Dedifferentiated amniotic fluid mesenchymal stem cell (primary cell): Measurements from ENCODE around the gene RREB1.

ENCODE experiments used
- DNase-seq: peaks from one replicate; pipeline ENCODE4 v3.0.0-alpha.2; 2016; ENCODE audit errors: extremely low spot score

Gene RREB1

GRCh38 chr6:7163661-7164071, 55.9 kb downstream of the RREB1 start:
- DNase-seq = no peak

GRCh38 chr6:7164536-7165001, 56.8 kb downstream of the RREB1 start:
- no peak for DNase-seq

GRCh38 chr6:7165002-7165889, 57.5 kb downstream of the RREB1 start:
- DNase-seq = no peak

GRCh38 chr6:7165890-7166267, 58.1 kb downstream of the RREB1 start:
- DNase-seq = no peak

GRCh38 chr6:7166410-7167293, 58.9 kb downstream of the RREB1 start:
- DNase-seq = no peak

GRCh38 chr6:7169296-7169721, 61.5 kb downstream of the RREB1 start:
- DNase-seq = no peak

GRCh38 chr6:7170117-7170732, 62.5 kb downstream of the RREB1 start:
- no peak for DNase-seq

- no peak for DNase-seq
Measured at GRCh38 chr6:7171119-7171518, 63.4 kb downstream of the RREB1 start.

- no peak for DNase-seq
Measured at GRCh38 chr6:7171733-7172132, 64.0 kb downstream of the RREB1 start.

GRCh38 chr6:7172649-7173048, 64.9 kb downstream of the RREB1 start:
- no peak for DNase-seq

- no peak for DNase-seq
Measured at GRCh38 chr6:7173843-7174503, 66.2 kb downstream of the RREB1 start.

GRCh38 chr6:7175462-7175861, 67.7 kb downstream of the RREB1 start:
- no peak for DNase-seq

- DNase-seq = no peak
Measured at GRCh38 chr6:7176208-7176607, 68.4 kb downstream of the RREB1 start.

- no peak for DNase-seq
Measured at GRCh38 chr6:7178280-7178679, 70.5 kb downstream of the RREB1 start.

GRCh38 chr6:7180751-7181150, 73.0 kb downstream of the RREB1 start:
- no peak for DNase-seq

- DNase-seq = no peak
Measured at GRCh38 chr6:7183707-7184106, 75.9 kb downstream of the RREB1 start.

GRCh38 chr6:7184502-7184901, 76.7 kb downstream of the RREB1 start:
- no peak for DNase-seq

- DNase-seq = no peak
Measured at GRCh38 chr6:7185561-7185960, 77.8 kb downstream of the RREB1 start.

- DNase-seq = no peak
Measured at GRCh38 chr6:7188492-7188891, 80.7 kb downstream of the RREB1 start.

- DNase-seq = no peak
Measured at GRCh38 chr6:7189101-7189758, 81.5 kb downstream of the RREB1 start.

GRCh38 chr6:7190791-7191190, 83.0 kb downstream of the RREB1 start:
- no peak for DNase-seq
